HPDE6-E6E7 (cell line): ENCODE measurements around the gene CDK3.
"Not testable (repeated sequence)": the region's sequence is repeated elsewhere in the genome, so short reads cannot be mapped to it uniquely, and the experiment has no call there.

ENCODE experiments used
- DNase-seq: peaks from one replicate; pipeline ENCODE4 v3.0.0; 2011; ENCODE audit warnings: missing footprints; ENCODE audit errors: extremely low spot score

Gene CDK3

GRCh38 chr17:76038050-76038449 lies 37.4 kb downstream of the CDK3 start:
- DNase-seq: no peak

- no peak for DNase-seq
These were observed 38.5 kb downstream of the CDK3 start for GRCh38 chr17:76039121-76039520.

GRCh38 chr17:76040376-76040775 lies 39.7 kb downstream of the CDK3 start:
- no peak for DNase-seq

- not testable (repeated sequence) for DNase-seq
These were observed 42.2 kb downstream of the CDK3 start for GRCh38 chr17:76042868-76043267.

- DNase-seq: not testable (repeated sequence)
These were observed 43.9 kb downstream of the CDK3 start for GRCh38 chr17:76044475-76045007.

GRCh38 chr17:76046064-76046463 lies 45.4 kb downstream of the CDK3 start:
- DNase-seq: no peak

- no peak for DNase-seq
These were observed 47.5 kb downstream of the CDK3 start for GRCh38 chr17:76048025-76048605.

- DNase-seq: no peak
These were observed 48.1 kb downstream of the CDK3 start for GRCh38 chr17:76048711-76049110.

- DNase-seq: no peak
These were observed 48.6 kb downstream of the CDK3 start for GRCh38 chr17:76049239-76049638.

- DNase-seq: no peak
These were observed 49.3 kb downstream of the CDK3 start for GRCh38 chr17:76049836-76050537.

- no peak for DNase-seq
These were observed 50.1 kb downstream of the CDK3 start for GRCh38 chr17:76050538-76051467.

GRCh38 chr17:76051561-76051960 lies 50.9 kb downstream of the CDK3 start:
- no peak for DNase-seq

GRCh38 chr17:76053246-76054111 lies 52.8 kb downstream of the CDK3 start:
- DNase-seq: peak; percentile 76

GRCh38 chr17:76054112-76054476 lies 53.4 kb downstream of the CDK3 start:
- DNase-seq: peak; percentile 90
